ENCODE data around the gene SLC36A1.

DNA sequence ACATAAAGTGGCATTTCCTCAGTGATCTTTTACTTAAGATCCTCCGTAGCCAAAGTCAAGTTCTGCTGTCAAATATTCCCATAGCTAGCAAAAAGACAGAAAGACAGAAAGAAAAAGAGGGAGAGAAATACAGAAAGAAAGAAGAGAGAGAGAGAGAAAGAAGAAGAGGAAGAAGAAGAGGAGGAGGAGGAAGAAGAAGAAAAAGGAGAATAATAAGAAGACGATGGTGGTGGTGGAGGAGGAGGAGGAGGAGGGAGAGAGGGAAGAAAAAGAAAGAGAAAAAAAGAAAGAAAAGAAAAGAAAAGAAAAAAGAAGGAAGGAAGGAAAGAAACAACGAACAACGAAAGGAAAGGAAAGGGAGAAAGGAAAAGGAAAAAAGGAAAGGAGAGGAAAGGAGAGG is 89.6 kb downstream of the SLC36A1 start:
- TF ChIP-seq, protein P1, sequence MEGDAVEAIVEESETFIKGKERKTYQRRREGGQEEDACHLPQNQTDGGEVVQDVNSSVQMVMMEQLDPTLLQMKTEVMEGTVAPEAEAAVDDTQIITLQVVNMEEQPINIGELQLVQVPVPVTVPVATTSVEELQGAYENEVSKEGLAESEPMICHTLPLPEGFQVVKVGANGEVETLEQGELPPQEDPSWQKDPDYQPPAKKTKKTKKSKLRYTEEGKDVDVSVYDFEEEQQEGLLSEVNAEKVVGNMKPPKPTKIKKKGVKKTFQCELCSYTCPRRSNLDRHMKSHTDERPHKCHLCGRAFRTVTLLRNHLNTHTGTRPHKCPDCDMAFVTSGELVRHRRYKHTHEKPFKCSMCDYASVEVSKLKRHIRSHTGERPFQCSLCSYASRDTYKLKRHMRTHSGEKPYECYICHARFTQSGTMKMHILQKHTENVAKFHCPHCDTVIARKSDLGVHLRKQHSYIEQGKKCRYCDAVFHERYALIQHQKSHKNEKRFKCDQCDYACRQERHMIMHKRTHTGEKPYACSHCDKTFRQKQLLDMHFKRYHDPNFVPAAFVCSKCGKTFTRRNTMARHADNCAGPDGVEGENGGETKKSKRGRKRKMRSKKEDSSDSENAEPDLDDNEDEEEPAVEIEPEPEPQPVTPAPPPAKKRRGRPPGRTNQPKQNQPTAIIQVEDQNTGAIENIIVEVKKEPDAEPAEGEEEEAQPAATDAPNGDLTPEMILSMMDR (IDR thresholded peaks at IDR 0.05), result no peak
- TF ChIP-seq SIN3A (IDR thresholded peaks at IDR 0.05; ENCODE audit: borderline replicate concordance, low read depth, low read length), result no peak
- TF ChIP-seq, protein P2, sequence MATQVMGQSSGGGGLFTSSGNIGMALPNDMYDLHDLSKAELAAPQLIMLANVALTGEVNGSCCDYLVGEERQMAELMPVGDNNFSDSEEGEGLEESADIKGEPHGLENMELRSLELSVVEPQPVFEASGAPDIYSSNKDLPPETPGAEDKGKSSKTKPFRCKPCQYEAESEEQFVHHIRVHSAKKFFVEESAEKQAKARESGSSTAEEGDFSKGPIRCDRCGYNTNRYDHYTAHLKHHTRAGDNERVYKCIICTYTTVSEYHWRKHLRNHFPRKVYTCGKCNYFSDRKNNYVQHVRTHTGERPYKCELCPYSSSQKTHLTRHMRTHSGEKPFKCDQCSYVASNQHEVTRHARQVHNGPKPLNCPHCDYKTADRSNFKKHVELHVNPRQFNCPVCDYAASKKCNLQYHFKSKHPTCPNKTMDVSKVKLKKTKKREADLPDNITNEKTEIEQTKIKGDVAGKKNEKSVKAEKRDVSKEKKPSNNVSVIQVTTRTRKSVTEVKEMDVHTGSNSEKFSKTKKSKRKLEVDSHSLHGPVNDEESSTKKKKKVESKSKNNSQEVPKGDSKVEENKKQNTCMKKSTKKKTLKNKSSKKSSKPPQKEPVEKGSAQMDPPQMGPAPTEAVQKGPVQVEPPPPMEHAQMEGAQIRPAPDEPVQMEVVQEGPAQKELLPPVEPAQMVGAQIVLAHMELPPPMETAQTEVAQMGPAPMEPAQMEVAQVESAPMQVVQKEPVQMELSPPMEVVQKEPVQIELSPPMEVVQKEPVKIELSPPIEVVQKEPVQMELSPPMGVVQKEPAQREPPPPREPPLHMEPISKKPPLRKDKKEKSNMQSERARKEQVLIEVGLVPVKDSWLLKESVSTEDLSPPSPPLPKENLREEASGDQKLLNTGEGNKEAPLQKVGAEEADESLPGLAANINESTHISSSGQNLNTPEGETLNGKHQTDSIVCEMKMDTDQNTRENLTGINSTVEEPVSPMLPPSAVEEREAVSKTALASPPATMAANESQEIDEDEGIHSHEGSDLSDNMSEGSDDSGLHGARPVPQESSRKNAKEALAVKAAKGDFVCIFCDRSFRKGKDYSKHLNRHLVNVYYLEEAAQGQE (IDR thresholded peaks at IDR 0.05; ENCODE audit: low read depth, low read length), result no peak
- TF ChIP-seq ELF1 (IDR thresholded peaks at IDR 0.05), result no peak
- no peak for TF ChIP-seq SMC3 (IDR thresholded peaks at IDR 0.05; ENCODE audit: low read depth, low read length)
- no peak for TF ChIP-seq POLR2AphosphoS5 (IDR thresholded peaks at IDR 0.05; ENCODE audit: low read depth, low read length)
